ENCODE results near the gene LRRC75B. TPM values are rescaled to one million over a fixed set of nuclear protein-coding genes. Genes with fewer than 3 reads are reported as not detected.
A peak's percentile ranks its signal among the peaks of the same experiment; 100 is the strongest.
"Not testable (repeated sequence)": the region's sequence is repeated elsewhere in the genome, so short reads cannot be mapped to it uniquely, and the experiment has no call there.

Gene LRRC75B
- total and polyA plus RNA-seq, 9 of the 15 experiments (the other 6 are each of a cell fraction or from before 2014, with no cell fraction given), result 0.10 to 2.8 (median 1.0) TPM; not detected in 1

- peak; percentile 34; the same call in 1 of the 2 replicates for TF ChIP-seq REST (IDR thresholded peaks at IDR 0.05; ENCODE audit: borderline replicate concordance)
- not testable (repeated sequence) for TF ChIP-seq REST (CRISPR knock-in tag; IDR thresholded peaks at IDR 0.05; ENCODE audit: low read depth); MYC (CRISPR knock-in tag; IDR thresholded peaks at IDR 0.05; ENCODE audit: borderline replicate concordance, low read depth)
- peak; percentile 38; the same call in 1 of the 2 replicates for TF ChIP-seq MYC (IDR thresholded peaks at IDR 0.05; ENCODE audit: low read depth, low read length)
- peak; percentile 67 for TF ChIP-seq BHLHE40 (IDR thresholded peaks at IDR 0.05; ENCODE audit: low read length)
- TF ChIP-seq RAD51 (IDR thresholded peaks at IDR 0.05; ENCODE audit: borderline replicate concordance, low read depth), result peak; percentile 87
- peak; percentile 84 for TF ChIP-seq TFE3 (CRISPR knock-in tag; IDR thresholded peaks at IDR 0.05)
Measured at GRCh38 chr22:24607429-24607983, 14.6 kb upstream of the LRRC75B start (continued).
